ENCODE results near the gene BCL7C. TPM values are rescaled to one million over a fixed set of nuclear protein-coding genes. Genes with fewer than 3 reads are reported as not detected.
"Not testable (repeated sequence)": the region's sequence is repeated elsewhere in the genome, so short reads cannot be mapped to it uniquely, and the experiment has no call there.

The BCL7C gene
- 10 to 100 TPM; 25.1 to 28.5 (median 27.4) TPM for total RNA-seq
- total RNA-seq (2013): 38.2 TPM

GRCh38 chr16:30893744-30894539, at the start of gene BCL7C:
BCL7C (minus strand) TSS chr16:30894077; CDS start chr16:30893944, 133 bp downstream.
- ATAC-seq (peak; percentile 83 to 93 (median 84)), DNase-seq (peak; percentile 74 to 84)
- Histone ChIP-seq H3K36me3 (ENCODE audit: control insufficient read depth, insufficient read depth, low read length) (peaks cover 6% of the 10 kb centered on the region), H3K9me3 (ENCODE audit: control insufficient read depth, insufficient read depth, low read length) (no peaks in the 10 kb centered on the region), H3K27ac (ENCODE audit: low read length) (peak within 1 kb of the TSS; percentile 72), H3K4me3 (ENCODE audit: low read length) (peak within 1 kb of the TSS; percentile 62), H3K4me1 (ENCODE audit: control insufficient read depth, insufficient read depth, low read length) (peaks cover 42% of the 10 kb centered on the region), H3K27me3 (ENCODE audit: control insufficient read depth, insufficient read depth, low read length) (no peaks in the 10 kb centered on the region)
- intact Hi-C loops (cut with micrococcal nuclease): no loop called here
- Mint-ChIP-seq H3K4me3 (peak within 1 kb of the TSS; percentile 89), H3K27ac (peak within 1 kb of the TSS; percentile 81 to 93), H3K27me3 (ENCODE audit: low read depth in 2 of 2) (no peaks in the 10 kb centered on the region), H3K4me1 (peaks cover 24 to 51% of the 10 kb centered on the region in 2 donors), H3K9me3 (no peaks in the 10 kb centered on the region), H3K36me3 (no peaks in the 10 kb centered on the region)
- TF ChIP-seq, protein P1, sequence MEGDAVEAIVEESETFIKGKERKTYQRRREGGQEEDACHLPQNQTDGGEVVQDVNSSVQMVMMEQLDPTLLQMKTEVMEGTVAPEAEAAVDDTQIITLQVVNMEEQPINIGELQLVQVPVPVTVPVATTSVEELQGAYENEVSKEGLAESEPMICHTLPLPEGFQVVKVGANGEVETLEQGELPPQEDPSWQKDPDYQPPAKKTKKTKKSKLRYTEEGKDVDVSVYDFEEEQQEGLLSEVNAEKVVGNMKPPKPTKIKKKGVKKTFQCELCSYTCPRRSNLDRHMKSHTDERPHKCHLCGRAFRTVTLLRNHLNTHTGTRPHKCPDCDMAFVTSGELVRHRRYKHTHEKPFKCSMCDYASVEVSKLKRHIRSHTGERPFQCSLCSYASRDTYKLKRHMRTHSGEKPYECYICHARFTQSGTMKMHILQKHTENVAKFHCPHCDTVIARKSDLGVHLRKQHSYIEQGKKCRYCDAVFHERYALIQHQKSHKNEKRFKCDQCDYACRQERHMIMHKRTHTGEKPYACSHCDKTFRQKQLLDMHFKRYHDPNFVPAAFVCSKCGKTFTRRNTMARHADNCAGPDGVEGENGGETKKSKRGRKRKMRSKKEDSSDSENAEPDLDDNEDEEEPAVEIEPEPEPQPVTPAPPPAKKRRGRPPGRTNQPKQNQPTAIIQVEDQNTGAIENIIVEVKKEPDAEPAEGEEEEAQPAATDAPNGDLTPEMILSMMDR (IDR thresholded peaks at IDR 0.05): no peak
- WGBS (ENCODE audit: insufficient coverage): under 1% methylated on average over 97 of the region's 97 CpGs

DNA sequence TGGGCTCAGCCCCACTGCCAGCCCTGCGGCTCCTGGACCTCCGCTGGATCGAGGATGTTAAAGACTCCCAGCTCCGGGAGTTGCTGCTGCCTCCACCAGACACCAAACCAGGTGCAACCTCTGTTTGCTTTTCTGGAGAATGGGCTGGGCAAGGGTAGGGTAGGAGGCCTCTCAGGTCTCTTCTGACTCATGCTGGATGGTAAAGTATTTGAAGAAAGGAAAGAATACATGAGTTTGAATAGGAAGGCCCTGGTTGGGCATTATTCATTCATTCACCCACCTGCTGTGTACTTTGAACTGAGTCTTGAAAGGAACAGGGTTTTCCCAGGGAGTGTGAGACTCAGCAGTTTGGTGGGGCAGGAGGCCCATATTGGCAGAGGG, 48.5 kb upstream of the BCL7C start:
- 87% methylated on average over 4 of the region's 4 CpGs for WGBS (ENCODE audit: insufficient coverage)
- TF ChIP-seq, protein P1 (IDR thresholded peaks at IDR 0.05): no peak
- peak overlapping the region; percentile 55 for H3K27ac ChIP-seq (ENCODE audit: low read length)
- peaks cover 16% of the 10 kb centered on the region for H3K4me1 ChIP-seq (ENCODE audit: control insufficient read depth, insufficient read depth, low read length)
- Mint-ChIP-seq H3K4me3 (peak overlapping the region; percentile 81), H3K27ac (peak overlapping the region; percentile 68 to 78), H3K4me1 (peaks cover 21 to 32% of the 10 kb centered on the region in 2 donors), H3K27me3 (ENCODE audit: low read depth in 2 of 2) (no peaks in the 10 kb centered on the region), H3K36me3 (no peaks in the 10 kb centered on the region), H3K9me3 (no peaks in the 10 kb centered on the region)
- DNase-seq (no peak), ATAC-seq (no peak)
- no peaks in the 10 kb centered on the region for H3K36me3 ChIP-seq (ENCODE audit: control insufficient read depth, insufficient read depth, low read length)
- H3K4me3 ChIP-seq (ENCODE audit: low read length): peak overlapping the region; percentile 21
- no peaks in the 10 kb centered on the region for H3K27me3 ChIP-seq (ENCODE audit: control insufficient read depth, insufficient read depth, low read length)
- no peaks in the 10 kb centered on the region for H3K9me3 ChIP-seq (ENCODE audit: control insufficient read depth, insufficient read depth, low read length)
- intact Hi-C loops (cut with micrococcal nuclease): loop anchor here (1.0 kb wide), 1 partner anchor 98 kb away; no protein-coding TSS in a partner anchor

DNA sequence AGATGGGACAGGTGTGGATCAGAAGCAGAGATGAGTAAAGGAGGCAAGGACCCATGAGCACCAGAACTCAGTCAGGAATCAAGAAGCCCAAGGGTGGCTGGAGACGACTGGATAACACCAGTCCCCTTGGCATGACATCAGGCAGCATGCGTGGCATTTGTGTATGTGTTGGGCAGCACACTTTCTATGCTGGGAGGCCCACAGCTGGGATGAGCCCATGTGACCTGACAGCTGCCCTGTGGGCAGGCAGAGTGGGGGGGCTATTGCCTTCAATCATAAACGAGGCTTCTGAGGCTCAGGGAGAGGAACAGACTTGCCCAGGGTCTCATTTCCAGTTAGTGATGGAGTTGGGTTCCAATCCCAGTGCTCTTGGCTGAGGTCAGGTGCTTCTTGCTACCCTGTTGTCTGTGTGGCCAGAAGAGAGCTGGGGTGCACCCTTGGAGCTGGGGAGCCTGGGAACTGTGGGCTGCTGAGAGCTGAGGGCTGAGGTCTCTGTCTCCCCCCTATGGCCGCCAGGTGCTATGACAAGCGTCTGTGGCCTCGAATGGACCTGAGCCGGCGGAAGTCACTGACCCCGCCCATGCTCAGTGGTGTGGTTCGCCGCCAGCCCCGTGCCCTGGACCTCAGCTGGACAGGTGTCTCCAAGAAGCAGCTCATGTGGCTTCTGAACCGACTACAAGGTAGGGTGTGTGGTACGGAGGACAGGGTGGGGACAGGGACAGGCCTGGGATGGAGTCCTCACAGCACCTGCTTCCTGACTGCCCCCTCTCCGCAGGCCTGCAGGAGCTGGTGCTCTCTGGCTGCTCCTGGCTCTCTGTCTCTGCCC, 47.9 kb upstream of the BCL7C start:
- no peaks in the 10 kb centered on the region for H3K9me3 ChIP-seq (ENCODE audit: control insufficient read depth, insufficient read depth, low read length)
- H3K27me3 Mint-ChIP-seq (ENCODE audit: low read depth in 2 of 2): no peaks in the 10 kb centered on the region
- 19% methylated on average over 15 of the region's 15 CpGs for WGBS (ENCODE audit: insufficient coverage)
- DNase-seq (peak; percentile 68 to 86), ATAC-seq (peak; percentile 99)
- H3K4me3 Mint-ChIP-seq: peak overlapping the region; percentile 81
- H3K4me1 Mint-ChIP-seq: peaks cover 22 to 33% of the 10 kb centered on the region in 2 donors
- TF ChIP-seq, protein P1 (IDR thresholded peaks at IDR 0.05): peak; percentile 81
- H3K27ac Mint-ChIP-seq: peak overlapping the region; percentile 68 to 78
- H3K36me3 ChIP-seq (ENCODE audit: control insufficient read depth, insufficient read depth, low read length): no peaks in the 10 kb centered on the region
- no peaks in the 10 kb centered on the region for H3K9me3 Mint-ChIP-seq
- H3K27ac ChIP-seq (ENCODE audit: low read length): peak overlapping the region; percentile 55
- H3K36me3 Mint-ChIP-seq: no peaks in the 10 kb centered on the region
- peak overlapping the region; percentile 21 for H3K4me3 ChIP-seq (ENCODE audit: low read length)
- intact Hi-C loops (cut with micrococcal nuclease): loop anchor here (1.0 kb wide), 1 partner anchor 98 kb away; no protein-coding TSS in a partner anchor
- peaks cover 16% of the 10 kb centered on the region for H3K4me1 ChIP-seq (ENCODE audit: control insufficient read depth, insufficient read depth, low read length)
- H3K27me3 ChIP-seq (ENCODE audit: control insufficient read depth, insufficient read depth, low read length): no peaks in the 10 kb centered on the region

DNA sequence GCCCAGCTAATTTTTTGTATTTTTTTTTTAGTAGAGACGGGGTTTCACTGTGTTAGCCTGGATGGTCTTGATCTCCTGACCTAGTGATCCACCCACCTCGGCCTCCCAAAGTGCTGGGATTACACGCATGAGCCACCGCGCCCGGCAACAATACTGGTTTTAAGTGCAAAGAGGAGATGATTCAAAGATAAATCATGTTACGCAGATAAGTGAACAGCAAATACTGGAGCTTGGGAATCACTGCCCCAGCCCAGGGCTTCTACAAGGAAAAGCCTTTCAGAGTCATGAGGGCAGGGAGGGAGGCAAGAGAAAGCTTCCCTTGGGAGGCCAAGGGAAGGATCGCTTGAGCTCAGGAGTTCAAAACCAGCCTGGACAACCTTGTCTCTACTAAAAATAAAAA, 45.7 kb upstream of the BCL7C start:
- DNase-seq; H3K9me3 ChIP-seq (ENCODE audit: control insufficient read depth, insufficient read depth, low read length); H3K4me3 ChIP-seq (ENCODE audit: low read length); intact Hi-C loops (cut with micrococcal nuclease); H3K4me3 Mint-ChIP-seq; H3K36me3 ChIP-seq (ENCODE audit: control insufficient read depth, insufficient read depth, low read length); H3K27me3 ChIP-seq (ENCODE audit: control insufficient read depth, insufficient read depth, low read length); ATAC-seq; H3K27me3 Mint-ChIP-seq (ENCODE audit: low read depth in 2 of 2); H3K36me3 Mint-ChIP-seq; H3K9me3 Mint-ChIP-seq; H3K27ac Mint-ChIP-seq; H3K27ac ChIP-seq (ENCODE audit: low read length): not testable (repeated sequence)
- peaks cover 16% of the 10 kb centered on the region for H3K4me1 ChIP-seq (ENCODE audit: control insufficient read depth, insufficient read depth, low read length)
- WGBS (ENCODE audit: insufficient coverage): 96% methylated on average over 8 of the region's 8 CpGs
- peaks cover 26 to 39% of the 10 kb centered on the region in 2 donors for H3K4me1 Mint-ChIP-seq
